ENCODE measurements around the gene G3BP2.

DNA sequence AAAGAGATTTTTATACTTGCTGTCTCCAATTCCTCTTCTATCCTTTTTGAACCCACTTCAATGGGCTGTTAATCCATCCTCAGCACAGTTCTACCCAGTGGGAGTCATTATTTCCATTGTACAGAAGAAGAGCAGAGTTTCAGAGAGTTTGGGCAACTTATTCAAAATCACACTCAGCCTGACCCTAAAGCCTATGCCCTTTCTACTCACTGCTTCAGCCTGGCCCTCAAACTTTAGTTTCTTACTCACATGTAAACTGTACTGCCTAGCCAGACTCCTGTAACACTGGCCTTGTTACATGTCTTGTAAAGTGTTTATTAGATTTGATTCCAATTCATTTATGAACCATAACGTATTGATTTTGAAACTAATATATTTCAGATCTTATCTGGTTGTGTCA is 26.1 kb upstream of the G3BP2 start:
- TF ChIP-seq, protein P1, sequence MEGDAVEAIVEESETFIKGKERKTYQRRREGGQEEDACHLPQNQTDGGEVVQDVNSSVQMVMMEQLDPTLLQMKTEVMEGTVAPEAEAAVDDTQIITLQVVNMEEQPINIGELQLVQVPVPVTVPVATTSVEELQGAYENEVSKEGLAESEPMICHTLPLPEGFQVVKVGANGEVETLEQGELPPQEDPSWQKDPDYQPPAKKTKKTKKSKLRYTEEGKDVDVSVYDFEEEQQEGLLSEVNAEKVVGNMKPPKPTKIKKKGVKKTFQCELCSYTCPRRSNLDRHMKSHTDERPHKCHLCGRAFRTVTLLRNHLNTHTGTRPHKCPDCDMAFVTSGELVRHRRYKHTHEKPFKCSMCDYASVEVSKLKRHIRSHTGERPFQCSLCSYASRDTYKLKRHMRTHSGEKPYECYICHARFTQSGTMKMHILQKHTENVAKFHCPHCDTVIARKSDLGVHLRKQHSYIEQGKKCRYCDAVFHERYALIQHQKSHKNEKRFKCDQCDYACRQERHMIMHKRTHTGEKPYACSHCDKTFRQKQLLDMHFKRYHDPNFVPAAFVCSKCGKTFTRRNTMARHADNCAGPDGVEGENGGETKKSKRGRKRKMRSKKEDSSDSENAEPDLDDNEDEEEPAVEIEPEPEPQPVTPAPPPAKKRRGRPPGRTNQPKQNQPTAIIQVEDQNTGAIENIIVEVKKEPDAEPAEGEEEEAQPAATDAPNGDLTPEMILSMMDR (IDR thresholded peaks at IDR 0.05) = no peak
- no peak for TF ChIP-seq POLR2A (IDR thresholded peaks at IDR 0.05)

Data from lower leg skin (tissue), 3 donors.